ENCODE measurements around the gene SLK.

GRCh38 chr10:104076743-104077160 is 109.8 kb downstream of the SLK start:
- TF ChIP-seq POLR2AphosphoS5 (IDR thresholded peaks at IDR 0.05; ENCODE audit: low read depth, low read length) (no peak), TAF1 (IDR thresholded peaks at IDR 0.05; ENCODE audit: borderline replicate concordance, low read depth, low read length) (no peak), POLR2A (IDR thresholded peaks at IDR 0.05; ENCODE audit: low read depth, low read length) (no peak)
